Thymus (tissue), 11 donors: Measurements from ENCODE around the gene ZNF26. TPM values are rescaled to one million over a fixed set of nuclear protein-coding genes. Genes with fewer than 3 reads are reported as not detected.
A peak's percentile ranks its signal among the peaks of the same experiment; 100 is the strongest.

Source experiments
- DNase-seq, 9 donors: peaks; one replicate each; pipeline ENCODE4 v3.0.0-alpha.2; 2013; ENCODE audit warnings: low spot score in 9 of 9, low read depth in 6 of 9, missing footprints in 1 of 9
- H3K27ac ChIP-seq, 2 donors: one replicate each; pipeline ENCODE4 v1.5.1; 2013; ENCODE audit warnings: control low read depth in 1 of 2, low read depth in 1 of 2, low read length in 1 of 2, mild to moderate bottlenecking in 1 of 2, moderate library complexity in 1 of 2
- H3K27me3 ChIP-seq, 2 donors: one replicate each; pipeline ENCODE4 v1.5.1; 2013; ENCODE audit warnings: low read length in 1 of 2; ENCODE audit not compliant: control insufficient read depth in 2 of 2, insufficient read depth in 1 of 2
- H3K36me3 ChIP-seq, 2 donors: one replicate each; pipeline ENCODE4 v1.5.1; 2013; ENCODE audit warnings: low read length in 1 of 2, mild to moderate bottlenecking in 1 of 2, moderate library complexity in 1 of 2; ENCODE audit not compliant: control insufficient read depth in 2 of 2, insufficient read depth in 2 of 2
- H3K4me1 ChIP-seq, 2 donors: one replicate each; pipeline ENCODE4 v1.5.1; 2013; ENCODE audit warnings: low read length in 2 of 2; ENCODE audit not compliant: control insufficient read depth in 2 of 2, insufficient read depth in 2 of 2
- H3K4me3 ChIP-seq, 2 donors: one replicate each; pipeline ENCODE4 v1.5.1; 2013; ENCODE audit warnings: low read length in 2 of 2, control low read depth in 1 of 2, mild to moderate bottlenecking in 1 of 2
- H3K9me3 ChIP-seq, 2 donors: one replicate each; pipeline ENCODE4 v1.5.1; 2013; ENCODE audit warnings: low read length in 1 of 2, mild to moderate bottlenecking in 1 of 2; ENCODE audit not compliant: control insufficient read depth in 2 of 2, insufficient read depth in 1 of 2
- WGBS: extraction: QIAGEN DNeasy Blood & Tissue Kit; methylation state at CpG from one replicate; pipeline ENCODE4 v1.1.7; 2013; 5-methylcytosine and 5-hydroxymethylcytosine counted together
- polyA plus RNA-seq: library from polyadenylated mRNA; stranded (reverse); fragments of 200-250 nt; gene quantifications from one replicate; pipeline ENCODE4 v1.2.3, GENCODE V29; 2013
- total RNA-seq: library from RNA; stranded (reverse); fragments of 120-200 nt; gene quantifications from one replicate; pipeline ENCODE4 v1.2.4, GENCODE V29; 2013
- donor health status: healthy.

ZNF26 gene
- total and polyA plus RNA-seq, 2 donors, result 9.0 to 9.7 TPM

DNA sequence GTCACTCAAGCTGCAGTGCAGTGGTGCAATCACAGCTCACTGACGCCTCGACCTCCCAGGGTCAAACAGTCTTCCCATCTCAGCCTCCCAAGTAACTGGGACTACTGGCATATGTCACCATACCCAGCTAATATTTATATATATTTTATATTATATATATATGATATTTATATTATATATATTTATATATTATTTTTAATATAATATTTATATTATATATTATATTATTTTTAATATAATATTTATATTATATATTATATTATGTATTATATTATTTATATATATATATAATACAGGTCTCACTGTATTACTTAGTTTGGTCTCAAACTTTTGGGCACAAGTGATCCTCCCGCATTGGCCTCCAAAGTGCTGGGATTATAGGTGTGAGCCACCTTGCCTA is 60.5 kb downstream of the ZNF26 start:
- Histone ChIP-seq H3K4me1 (no peaks in the 10 kb centered on the region), H3K36me3 (peaks cover 66 to 86% of the 10 kb centered on the region in 2 donors)
- WGBS, result 98% methylated on average over 3 of the region's 3 CpGs

DNA sequence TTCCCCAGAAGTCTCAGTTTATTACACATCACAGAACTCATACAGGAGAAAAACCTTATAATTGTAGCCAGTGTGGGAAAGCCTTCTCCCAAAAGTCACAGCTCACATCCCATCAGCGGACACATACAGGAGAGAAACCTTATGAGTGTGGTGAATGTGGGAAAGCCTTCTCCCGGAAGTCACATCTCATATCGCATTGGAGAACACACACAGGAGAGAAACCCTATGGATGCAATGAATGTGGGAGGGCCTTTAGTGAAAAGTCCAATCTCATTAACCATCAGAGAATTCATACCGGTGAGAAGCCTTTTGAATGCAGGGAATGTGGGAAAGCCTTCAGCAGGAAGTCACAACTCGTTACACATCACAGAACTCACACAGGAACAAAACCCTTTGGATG is 71.3 kb downstream of the ZNF26 start:
- WGBS, result 99% methylated on average over 5 of the region's 5 CpGs
- peaks cover 22 to 33% of the 10 kb centered on the region in 2 donors for H3K9me3 ChIP-seq
- H3K27me3 ChIP-seq, result no peaks in the 10 kb centered on the region
- no peak overlapping the region for H3K27ac ChIP-seq
- H3K36me3 ChIP-seq, result peaks cover 12 to 39% of the 10 kb centered on the region in 2 donors
- no peaks in the 10 kb centered on the region for H3K4me1 ChIP-seq
- H3K4me3 ChIP-seq, result no peak overlapping the region
- DNase-seq, result no peak

More for the DNA sequence above, 60.5 kb downstream of the ZNF26 start:
- no peak overlapping the region for H3K4me3 ChIP-seq
- no peaks in the 10 kb centered on the region for H3K27me3 ChIP-seq
- peaks cover 42 to 52% of the 10 kb centered on the region in 2 donors for H3K9me3 ChIP-seq
- H3K27ac ChIP-seq, result no peak overlapping the region
- no peak for DNase-seq

DNA sequence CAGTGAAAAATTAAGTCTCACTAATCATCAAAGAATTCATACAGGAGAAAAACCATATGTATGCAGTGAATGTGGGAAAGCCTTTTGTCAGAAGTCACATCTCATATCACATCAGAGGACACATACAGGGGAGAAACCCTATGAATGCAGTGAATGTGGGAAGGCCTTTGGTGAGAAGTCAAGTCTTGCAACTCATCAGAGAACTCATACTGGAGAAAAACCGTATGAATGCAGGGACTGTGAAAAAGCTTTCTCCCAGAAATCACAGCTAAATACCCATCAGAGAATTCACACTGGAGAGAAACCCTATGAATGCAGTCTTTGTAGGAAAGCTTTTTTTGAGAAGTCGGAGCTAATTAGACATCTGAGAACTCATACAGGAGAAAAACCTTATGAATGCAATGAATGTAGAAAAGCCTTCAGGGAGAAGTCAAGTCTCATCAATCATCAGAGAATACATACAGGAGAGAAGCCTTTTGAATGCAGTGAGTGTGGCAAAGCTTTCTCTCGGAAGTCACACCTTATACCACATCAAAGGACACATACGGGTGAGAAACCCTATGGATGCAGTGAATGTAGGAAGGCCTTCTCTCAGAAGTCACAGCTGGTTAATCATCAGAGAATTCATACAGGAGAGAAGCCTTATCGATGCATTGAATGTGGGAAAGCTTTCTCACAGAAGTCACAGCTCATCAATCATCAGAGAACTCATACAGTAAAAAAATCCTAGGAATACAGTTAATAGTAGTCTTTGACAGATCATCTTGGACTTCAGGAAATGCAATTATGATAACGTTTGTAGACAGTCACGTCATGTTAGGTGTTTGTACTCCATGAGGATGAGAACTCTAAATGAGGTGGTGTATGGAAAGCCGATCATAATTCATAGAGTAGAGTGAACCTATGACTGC is 72.3 kb downstream of the ZNF26 start:
- H3K9me3 ChIP-seq, result peaks cover 23 to 30% of the 10 kb centered on the region in 2 donors
- peaks cover 5 to 31% of the 10 kb centered on the region in 2 donors for H3K36me3 ChIP-seq
- peak in 1 of 9 donors; percentile 28 for DNase-seq
- no peak overlapping the region for H3K4me3 ChIP-seq
- H3K27ac ChIP-seq, result no peak overlapping the region
- H3K27me3 ChIP-seq, result no peaks in the 10 kb centered on the region
- 98% methylated on average over 8 of the region's 8 CpGs for WGBS
- H3K4me1 ChIP-seq, result no peaks in the 10 kb centered on the region

- no peak for DNase-seq
- WGBS, result 98% methylated on average over 1 of the region's 1 CpG
- Histone ChIP-seq H3K9me3 (peaks cover 27 to 47% of the 10 kb centered on the region in 2 donors), H3K27ac (no peak overlapping the region), H3K4me3 (no peak overlapping the region), H3K4me1 (no peaks in the 10 kb centered on the region), H3K36me3 (peaks cover 4 to 14% of the 10 kb centered on the region in 2 donors), H3K27me3 (no peaks in the 10 kb centered on the region)
Observed at GRCh38 chr12:133061954-133062353, 75.8 kb downstream of the ZNF26 start.

- H3K27me3 ChIP-seq, result no peaks in the 10 kb centered on the region
- no peak overlapping the region for H3K27ac ChIP-seq
- H3K9me3 ChIP-seq, result peaks cover 21 to 41% of the 10 kb centered on the region in 2 donors
- H3K4me1 ChIP-seq, result no peaks in the 10 kb centered on the region
- H3K36me3 ChIP-seq, result peaks cover 0 to 2% of the 10 kb centered on the region in 2 donors
- H3K4me3 ChIP-seq, result no peak overlapping the region
- WGBS, result 97% methylated on average over 1 of the region's 1 CpG
- DNase-seq, result no peak
Observed at GRCh38 chr12:133063556-133063955, 77.4 kb downstream of the ZNF26 start.

GRCh38 chr12:133073836-133074235 is 87.7 kb downstream of the ZNF26 start:
- H3K27ac ChIP-seq, result no peak overlapping the region
- H3K4me3 ChIP-seq, result no peak overlapping the region
- 96% methylated on average over 2 of the region's 2 CpGs for WGBS
- DNase-seq, result no peak
- H3K36me3 ChIP-seq, result no peaks in the 10 kb centered on the region
- peaks cover 8 to 60% of the 10 kb centered on the region in 2 donors for H3K9me3 ChIP-seq
- no peaks in the 10 kb centered on the region for H3K27me3 ChIP-seq
- no peaks in the 10 kb centered on the region for H3K4me1 ChIP-seq

Other genes with a start within 250 kb of the ZNF26 start
- 45.4 TPM for gene ANKLE2, start 224.5 kb upstream of the ZNF26 start, total RNA-seq
- 62.5 TPM for gene ANKLE2, start 224.5 kb upstream of the ZNF26 start, polyA plus RNA-seq
- 34.2 TPM for gene GOLGA3, start 157.5 kb upstream of the ZNF26 start, total RNA-seq
- 19.5 TPM for gene GOLGA3, start 157.5 kb upstream of the ZNF26 start, polyA plus RNA-seq
- 39.5 TPM for gene CHFR, start 98.8 kb upstream of the ZNF26 start, total RNA-seq
- 85.4 TPM for gene CHFR, start 98.8 kb upstream of the ZNF26 start, polyA plus RNA-seq
- gene ZNF605, start 30.1 kb upstream of the ZNF26 start, total RNA-seq, result 9.0 TPM
- 4.7 TPM for gene ZNF605, start 30.1 kb upstream of the ZNF26 start, polyA plus RNA-seq
- gene ZNF84, start 51.1 kb downstream of the ZNF26 start, total RNA-seq, result 33.8 TPM
- 24.6 TPM for gene ZNF84, start 51.1 kb downstream of the ZNF26 start, polyA plus RNA-seq
- 22.0 TPM for gene ZNF140, start 94.6 kb downstream of the ZNF26 start, total RNA-seq
- gene ZNF140, start 94.6 kb downstream of the ZNF26 start, polyA plus RNA-seq, result 32.7 TPM
- 1.0 TPM for gene ZNF891, start 143.9 kb downstream of the ZNF26 start, total RNA-seq
- gene ZNF891, start 143.9 kb downstream of the ZNF26 start, polyA plus RNA-seq, result 1.4 TPM
- gene ZNF10, start 144.3 kb downstream of the ZNF26 start, total RNA-seq, result 8.2 TPM
- gene ZNF10, start 144.3 kb downstream of the ZNF26 start, polyA plus RNA-seq, result 15.2 TPM
- gene ZNF268, start 195.1 kb downstream of the ZNF26 start, total RNA-seq, result 17.5 TPM
- gene ZNF268, start 195.1 kb downstream of the ZNF26 start, polyA plus RNA-seq, result 6.5 TPM
- gene ANHX, start 249.5 kb downstream of the ZNF26 start, total RNA-seq, result not detected
- gene ANHX, start 249.5 kb downstream of the ZNF26 start, polyA plus RNA-seq, result 0.02 TPM